ENCODE data around the gene OS9. TPM values are rescaled to one million over a fixed set of nuclear protein-coding genes. Genes with fewer than 3 reads are reported as not detected.

OS9 gene
- total RNA-seq, 1 donor from 2014 or later = 284 TPM

- no peak for DNase-seq (ENCODE audit: low spot score)
- Mint-ChIP-seq H3K27me3 (ENCODE audit: low read depth) (peaks cover 3% of the 10 kb centered on the region), H3K4me3 (ENCODE audit: unreplicated experiment) (peak overlapping the region; percentile 96), H3K4me1 (ENCODE audit: low read depth) (peaks cover 13% of the 10 kb centered on the region), H3K36me3 (ENCODE audit: low read depth) (peaks cover 7% of the 10 kb centered on the region), H3K27ac (ENCODE audit: unreplicated experiment) (peak overlapping the region; percentile 93), H3K9me3 (ENCODE audit: low read depth) (no peaks in the 10 kb centered on the region)
- TF ChIP-seq, protein P1, sequence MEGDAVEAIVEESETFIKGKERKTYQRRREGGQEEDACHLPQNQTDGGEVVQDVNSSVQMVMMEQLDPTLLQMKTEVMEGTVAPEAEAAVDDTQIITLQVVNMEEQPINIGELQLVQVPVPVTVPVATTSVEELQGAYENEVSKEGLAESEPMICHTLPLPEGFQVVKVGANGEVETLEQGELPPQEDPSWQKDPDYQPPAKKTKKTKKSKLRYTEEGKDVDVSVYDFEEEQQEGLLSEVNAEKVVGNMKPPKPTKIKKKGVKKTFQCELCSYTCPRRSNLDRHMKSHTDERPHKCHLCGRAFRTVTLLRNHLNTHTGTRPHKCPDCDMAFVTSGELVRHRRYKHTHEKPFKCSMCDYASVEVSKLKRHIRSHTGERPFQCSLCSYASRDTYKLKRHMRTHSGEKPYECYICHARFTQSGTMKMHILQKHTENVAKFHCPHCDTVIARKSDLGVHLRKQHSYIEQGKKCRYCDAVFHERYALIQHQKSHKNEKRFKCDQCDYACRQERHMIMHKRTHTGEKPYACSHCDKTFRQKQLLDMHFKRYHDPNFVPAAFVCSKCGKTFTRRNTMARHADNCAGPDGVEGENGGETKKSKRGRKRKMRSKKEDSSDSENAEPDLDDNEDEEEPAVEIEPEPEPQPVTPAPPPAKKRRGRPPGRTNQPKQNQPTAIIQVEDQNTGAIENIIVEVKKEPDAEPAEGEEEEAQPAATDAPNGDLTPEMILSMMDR (IDR thresholded peaks at IDR 0.05) = peak; percentile 89
Measured at GRCh38 chr12:57726151-57726883, 32.4 kb downstream of the OS9 start.

GRCh38 chr12:57726884-57727757, 33.2 kb downstream of the OS9 start:
- H3K27ac Mint-ChIP-seq (ENCODE audit: unreplicated experiment) = peak overlapping the region; percentile 45
- no peak for DNase-seq (ENCODE audit: low spot score)
- TF ChIP-seq, protein P1 (IDR thresholded peaks at IDR 0.05) = peak; percentile 32
- no peaks in the 10 kb centered on the region for H3K9me3 Mint-ChIP-seq (ENCODE audit: low read depth)
- peaks cover 2% of the 10 kb centered on the region for H3K36me3 Mint-ChIP-seq (ENCODE audit: low read depth)
- peaks cover 13% of the 10 kb centered on the region for H3K4me1 Mint-ChIP-seq (ENCODE audit: low read depth)
- peak overlapping the region; percentile 96 for H3K4me3 Mint-ChIP-seq (ENCODE audit: unreplicated experiment)
- peaks cover 3% of the 10 kb centered on the region for H3K27me3 Mint-ChIP-seq (ENCODE audit: low read depth)

- H3K36me3 Mint-ChIP-seq (ENCODE audit: low read depth) = peaks cover 2% of the 10 kb centered on the region
- peaks cover 5% of the 10 kb centered on the region for H3K27me3 Mint-ChIP-seq (ENCODE audit: low read depth)
- peaks cover 13% of the 10 kb centered on the region for H3K4me1 Mint-ChIP-seq (ENCODE audit: low read depth)
- peak overlapping the region; percentile 33 for H3K4me3 Mint-ChIP-seq (ENCODE audit: unreplicated experiment)
- TF ChIP-seq, protein P1 (IDR thresholded peaks at IDR 0.05) = no peak
- no peak for DNase-seq (ENCODE audit: low spot score)
- H3K27ac Mint-ChIP-seq (ENCODE audit: unreplicated experiment) = no peak overlapping the region
- H3K9me3 Mint-ChIP-seq (ENCODE audit: low read depth) = no peaks in the 10 kb centered on the region
Measured at GRCh38 chr12:57727758-57728395, 33.9 kb downstream of the OS9 start.

- H3K27ac Mint-ChIP-seq (ENCODE audit: unreplicated experiment) = no peak overlapping the region
- peaks cover 7% of the 10 kb centered on the region for H3K27me3 Mint-ChIP-seq (ENCODE audit: low read depth)
- no peak for DNase-seq (ENCODE audit: low spot score)
Measured at GRCh38 chr12:57729321-57729844, 35.5 kb downstream of the OS9 start.

More at GRCh38 chr12:57729321-57729844, 35.5 kb downstream of the OS9 start:
- no peak overlapping the region for H3K4me3 Mint-ChIP-seq (ENCODE audit: unreplicated experiment)
- TF ChIP-seq, protein P1 (IDR thresholded peaks at IDR 0.05) = no peak
- peaks cover 2% of the 10 kb centered on the region for H3K36me3 Mint-ChIP-seq (ENCODE audit: low read depth)
- peaks cover 10% of the 10 kb centered on the region for H3K4me1 Mint-ChIP-seq (ENCODE audit: low read depth)
- no peaks in the 10 kb centered on the region for H3K9me3 Mint-ChIP-seq (ENCODE audit: low read depth)
